Keratinocyte (primary cell): ENCODE data around the gene OPTC. TPM values are rescaled to one million over a fixed set of nuclear protein-coding genes. Genes with fewer than 3 reads are reported as not detected.

Experiments
- DNase-seq: peaks from one replicate; pipeline ENCODE4 v3.0.0-alpha.2; 2011; ENCODE audit warnings: low read depth, missing footprints, low spot score
- FAIRE-seq: peaks from 2 replicates; lab custom pipeline; 2011; peaks lifted over from hg19 to GRCh38; lab: Jason Lieb, UNC
- H2AFZ ChIP-seq: 2 replicates; pipeline ENCODE4 v1.6.0; 2012; ENCODE audit warnings: low read length, control low read depth, inconsistent platforms; ENCODE audit not compliant: control insufficient read depth
- H3K27ac ChIP-seq: 2 replicates; pipeline ENCODE4 v1.5.1; 2011; ENCODE audit warnings: low read length; ENCODE audit not compliant: control insufficient read depth, insufficient read depth
- H3K27me3 ChIP-seq: 3 replicates; pipeline ENCODE4 v1.6.0; 2011; ENCODE audit warnings: low read length; ENCODE audit not compliant: control insufficient read depth, insufficient read depth; ENCODE audit errors: extremely low read depth
- H3K36me3 ChIP-seq, 2 experiments: 2 replicates in 1 of 2; 3 replicates in 1 of 2; pipeline ENCODE4 v1.5.1; 2011; ENCODE audit warnings: low read length in 2 of 2, mild to moderate bottlenecking in 1 of 2; ENCODE audit not compliant: control insufficient read depth in 2 of 2, insufficient read depth in 2 of 2; ENCODE audit errors: extremely low read depth in 1 of 2
- H3K4me1 ChIP-seq: 3 replicates; pipeline ENCODE4 v1.5.1; 2011; ENCODE audit warnings: low read length; ENCODE audit not compliant: control insufficient read depth, insufficient read depth; ENCODE audit errors: extremely low read depth
- H3K4me2 ChIP-seq: 3 replicates; pipeline ENCODE4 v1.6.0; 2011; ENCODE audit warnings: low read depth, low read length; ENCODE audit not compliant: control insufficient read depth, insufficient read depth; ENCODE audit errors: extremely low read depth
- H3K4me3 ChIP-seq, 3 experiments: fragments of 200-600 bp in 1 of 3; sonication (generic) in 1 of 3; 2 replicates in 2 of 3; 3 replicates in 1 of 3; pipeline ENCODE4 v1.5.1; 2011 to 2016; ENCODE audit warnings: low read length in 3 of 3, mild to moderate bottlenecking in 3 of 3, control low read depth in 2 of 3, inconsistent platforms in 1 of 3, low read depth in 1 of 3, mixed read lengths in 1 of 3, mixed run types in 1 of 3, moderate library complexity in 1 of 3; ENCODE audit not compliant: control insufficient read depth in 2 of 3, insufficient read depth in 2 of 3; ENCODE audit errors: extremely low read depth in 1 of 3
- H3K79me2 ChIP-seq: 2 replicates; pipeline ENCODE4 v1.6.0; 2012; ENCODE audit warnings: low read length; ENCODE audit not compliant: control insufficient read depth, insufficient read depth
- H3K9ac ChIP-seq: 3 replicates; pipeline ENCODE4 v1.6.0; 2011; ENCODE audit warnings: low read length; ENCODE audit not compliant: control insufficient read depth, insufficient read depth; ENCODE audit errors: extremely low read depth
- H3K9me1 ChIP-seq: 3 replicates; pipeline ENCODE4 v1.6.0; 2011; ENCODE audit warnings: low read length; ENCODE audit not compliant: control insufficient read depth, insufficient read depth; ENCODE audit errors: extremely low read depth
- H3K9me3 ChIP-seq: 2 replicates; pipeline ENCODE4 v1.5.1; 2012; ENCODE audit warnings: low read depth, low read length; ENCODE audit not compliant: control insufficient read depth
- H4K20me1 ChIP-seq: 3 replicates; pipeline ENCODE4 v1.6.0; 2011; ENCODE audit warnings: low read length; ENCODE audit not compliant: control insufficient read depth, insufficient read depth; ENCODE audit errors: extremely low read depth
- CTCF ChIP-seq, 3 experiments: IDR thresholded peaks in 1 of 3; conservative IDR thresholded peaks in 1 of 3; optimal IDR thresholded peaks in 1 of 3; 2 replicates in 2 of 3; 3 replicates in 1 of 3; pipeline versions ENCODE3 to v1.5.1; 2011; ENCODE audit warnings: low read length in 3 of 3, mild to moderate bottlenecking in 3 of 3, moderate library complexity in 2 of 3, control low read depth in 1 of 3, inconsistent platforms in 1 of 3; ENCODE audit not compliant: insufficient read depth in 2 of 3; ENCODE audit errors: extremely low read depth in 1 of 3
- EZH2 ChIP-seq: IDR thresholded peaks from one replicate; pipeline ENCODE4 v1.6.1; 2012; ENCODE audit warnings: inconsistent platforms, mild to moderate bottlenecking, low read length, moderate library complexity
- dilution Hi-C: fragments of 300-500 bp; cut with MboI; formaldehyde crosslinking; loops from one replicate; pipeline ENCODE4 v1.7.0; 2020; ENCODE audit warnings: low sequenced_read_pairs; ENCODE audit not compliant: extremely low pct_ligation_motif_present
- polyA plus RNA-seq, 5 experiments: library from polyadenylated mRNA; depleted of rRNA in 3 of 5; stranded (reverse) in 3 of 5; stranded (forward) in 1 of 5; unstranded in 1 of 5; fragments of >200 nt; gene quantifications; 1 replicate in 1 of 5; 2 replicates in 3 of 5; 3 replicates in 1 of 5; pipeline versions ENCODE4 v1.2.1 to v1.2.3, GENCODE V29; 2011 to 2012; ENCODE audit warnings: missing spikeins in 2 of 5, low read depth in 1 of 5, low replicate concordance in 1 of 5

OPTC gene
- polyA plus RNA-seq, 1 donor (not counting 4 experiments of a cell fraction or from before 2014, with no cell fraction given): not detected

- H3K4me2 ChIP-seq: peak overlapping the region; percentile 63
- peak overlapping the region; percentile 51 for H3K27ac ChIP-seq
- dilution Hi-C loops: no loop called here
- H3K9me1 ChIP-seq: no peaks in the 10 kb centered on the region
- no peak overlapping the region for H3K9ac ChIP-seq
- peak; percentile 99 for FAIRE-seq
- H2AFZ ChIP-seq: no peak overlapping the region
- H3K9me3 ChIP-seq: no peaks in the 10 kb centered on the region
- DNase-seq: peak; percentile 87
- H3K4me1 ChIP-seq: peaks cover 38% of the 10 kb centered on the region
- no peaks in the 10 kb centered on the region for H3K27me3 ChIP-seq
- TF ChIP-seq EZH2: no peak
- no peak for TF ChIP-seq CTCF (optimal IDR thresholded peaks at IDR 0.05 in 1 of 3, IDR thresholded peaks at IDR 0.05 in 1 of 3, conservative IDR thresholded peaks at IDR 0.05 in 1 of 3; ENCODE audit: extremely low read depth in 1 of 3, insufficient read depth in 2 of 3, low read length in 3 of 3)
- H3K79me2 ChIP-seq: no peaks in the 10 kb centered on the region
- no peaks in the 10 kb centered on the region for H3K36me3 ChIP-seq
- H4K20me1 ChIP-seq: no peaks in the 10 kb centered on the region
- H3K4me3 ChIP-seq: peak overlapping the region in 1 of 3 experiments; percentile 20
These were observed 40.6 kb downstream of the OPTC start for GRCh38 chr1:203534526-203534925.

- Histone ChIP-seq H3K36me3 (no peaks in the 10 kb centered on the region), H3K9ac (no peak overlapping the region), H3K9me3 (no peaks in the 10 kb centered on the region), H2AFZ (no peak overlapping the region), H3K4me3 (no peak overlapping the region), H3K4me1 (peaks cover 38% of the 10 kb centered on the region), H3K4me2 (peak overlapping the region; percentile 4), H4K20me1 (no peaks in the 10 kb centered on the region), H3K9me1 (no peaks in the 10 kb centered on the region), H3K27ac (no peak overlapping the region), H3K79me2 (no peaks in the 10 kb centered on the region), H3K27me3 (no peaks in the 10 kb centered on the region)
- DNase-seq: no peak
- dilution Hi-C loops: no loop called here
- TF ChIP-seq CTCF (optimal IDR thresholded peaks at IDR 0.05 in 1 of 3, IDR thresholded peaks at IDR 0.05 in 1 of 3, conservative IDR thresholded peaks at IDR 0.05 in 1 of 3; ENCODE audit: extremely low read depth in 1 of 3, insufficient read depth in 2 of 3, low read length in 3 of 3): no peak
- TF ChIP-seq EZH2: no peak
- FAIRE-seq: no peak
These were observed 42.6 kb downstream of the OPTC start for GRCh38 chr1:203536575-203536974.
